ENCODE measurements around the gene POLR2B.

POLR2B gene

GRCh38 chr4:56940403-56940802 lies 38.3 kb upstream of the POLR2B start:
- Histone ChIP-seq H3K79me2 (ENCODE audit: insufficient read depth, low read depth) (no peaks in the 10 kb centered on the region), H3K4me3 (IDR thresholded peaks at IDR 0.05; ENCODE audit: insufficient read depth, low read depth, low read length) (no peak overlapping the region), H4K20me1 (ENCODE audit: insufficient read depth) (no peaks in the 10 kb centered on the region), H3K4me1 (ENCODE audit: low read depth, poor library complexity, severe bottlenecking) (no peaks in the 10 kb centered on the region), H3K36me3 (ENCODE audit: insufficient read depth) (no peaks in the 10 kb centered on the region), H2AFZ (ENCODE audit: low read depth) (no peak overlapping the region), H3K4me2 (no peak overlapping the region), H3K27me3 (ENCODE audit: insufficient read depth, low read depth) (no peaks in the 10 kb centered on the region), H3K9ac (no peak overlapping the region), H3K27ac (no peak overlapping the region)
- TF ChIP-seq, protein P1, sequence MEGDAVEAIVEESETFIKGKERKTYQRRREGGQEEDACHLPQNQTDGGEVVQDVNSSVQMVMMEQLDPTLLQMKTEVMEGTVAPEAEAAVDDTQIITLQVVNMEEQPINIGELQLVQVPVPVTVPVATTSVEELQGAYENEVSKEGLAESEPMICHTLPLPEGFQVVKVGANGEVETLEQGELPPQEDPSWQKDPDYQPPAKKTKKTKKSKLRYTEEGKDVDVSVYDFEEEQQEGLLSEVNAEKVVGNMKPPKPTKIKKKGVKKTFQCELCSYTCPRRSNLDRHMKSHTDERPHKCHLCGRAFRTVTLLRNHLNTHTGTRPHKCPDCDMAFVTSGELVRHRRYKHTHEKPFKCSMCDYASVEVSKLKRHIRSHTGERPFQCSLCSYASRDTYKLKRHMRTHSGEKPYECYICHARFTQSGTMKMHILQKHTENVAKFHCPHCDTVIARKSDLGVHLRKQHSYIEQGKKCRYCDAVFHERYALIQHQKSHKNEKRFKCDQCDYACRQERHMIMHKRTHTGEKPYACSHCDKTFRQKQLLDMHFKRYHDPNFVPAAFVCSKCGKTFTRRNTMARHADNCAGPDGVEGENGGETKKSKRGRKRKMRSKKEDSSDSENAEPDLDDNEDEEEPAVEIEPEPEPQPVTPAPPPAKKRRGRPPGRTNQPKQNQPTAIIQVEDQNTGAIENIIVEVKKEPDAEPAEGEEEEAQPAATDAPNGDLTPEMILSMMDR (conservative IDR thresholded peaks at IDR 0.05; ENCODE audit: low read depth, low read length), result no peak

- H3K27ac ChIP-seq, result no peak overlapping the region
- no peak overlapping the region for H3K4me3 ChIP-seq (IDR thresholded peaks at IDR 0.05; ENCODE audit: insufficient read depth, low read depth, low read length)
- H3K4me2 ChIP-seq, result no peak overlapping the region
- no peaks in the 10 kb centered on the region for H3K36me3 ChIP-seq (ENCODE audit: insufficient read depth)
- no peaks in the 10 kb centered on the region for H4K20me1 ChIP-seq (ENCODE audit: insufficient read depth)
- no peaks in the 10 kb centered on the region for H3K27me3 ChIP-seq (ENCODE audit: insufficient read depth, low read depth)
- H3K9ac ChIP-seq, result no peak overlapping the region
- H2AFZ ChIP-seq (ENCODE audit: low read depth), result no peak overlapping the region
- no peaks in the 10 kb centered on the region for H3K4me1 ChIP-seq (ENCODE audit: low read depth, poor library complexity, severe bottlenecking)
- TF ChIP-seq, protein P1 (conservative IDR thresholded peaks at IDR 0.05; ENCODE audit: low read depth, low read length), result no peak
- H3K79me2 ChIP-seq (ENCODE audit: insufficient read depth, low read depth), result no peaks in the 10 kb centered on the region
Measured at GRCh38 chr4:56940971-56941370, 37.7 kb upstream of the POLR2B start.

- TF ChIP-seq, protein P1 (conservative IDR thresholded peaks at IDR 0.05; ENCODE audit: low read depth, low read length), result no peak
- H3K36me3 ChIP-seq (ENCODE audit: insufficient read depth), result no peaks in the 10 kb centered on the region
Measured at GRCh38 chr4:56941403-56941802, 37.3 kb upstream of the POLR2B start.

DNA sequence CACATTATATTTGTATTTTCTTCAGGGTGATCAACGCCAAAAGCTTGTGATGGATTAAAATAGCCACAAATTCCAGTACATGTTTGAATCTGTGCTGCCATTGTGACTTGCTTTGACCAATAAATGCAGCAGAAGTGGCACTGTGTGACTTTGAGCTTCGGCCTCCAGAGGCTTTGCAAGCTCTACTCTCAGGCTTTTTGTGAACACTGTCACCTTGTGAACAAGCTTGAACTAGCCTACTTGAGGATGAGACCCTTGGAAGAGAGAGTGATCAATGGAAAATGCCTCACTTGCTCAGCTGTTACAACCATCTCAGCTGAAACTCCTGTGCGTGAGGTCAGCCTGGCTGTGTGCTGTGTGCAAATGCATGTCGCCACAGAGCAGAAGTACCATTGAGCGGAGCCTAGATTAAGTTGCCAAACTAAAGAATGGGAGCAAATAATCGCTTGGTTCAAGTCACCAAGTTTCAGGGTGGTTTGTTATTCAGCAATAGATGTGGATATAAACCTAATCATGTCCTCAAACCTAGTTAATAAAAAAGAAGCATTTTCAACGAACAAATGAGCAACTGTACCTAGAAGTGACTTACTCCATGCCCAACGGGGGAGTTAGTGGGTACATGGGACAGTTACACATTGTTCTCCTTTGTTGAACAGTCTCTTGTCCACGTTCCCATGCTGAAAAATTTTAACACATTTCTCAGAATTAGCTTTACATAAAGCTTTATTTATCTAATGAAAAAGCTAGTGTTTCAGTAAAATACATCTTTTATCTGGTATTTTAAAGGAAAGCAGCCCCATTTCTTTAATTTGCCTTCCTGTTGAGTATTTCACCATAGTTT lies 24.8 kb upstream of the POLR2B start:
- Histone ChIP-seq H3K4me3 (IDR thresholded peaks at IDR 0.05; ENCODE audit: insufficient read depth, low read depth, low read length) (no peak overlapping the region), H2AFZ (ENCODE audit: low read depth) (no peak overlapping the region), H3K79me2 (ENCODE audit: insufficient read depth, low read depth) (no peaks in the 10 kb centered on the region), H3K27ac (no peak overlapping the region), H3K9ac (no peak overlapping the region), H3K36me3 (ENCODE audit: insufficient read depth) (no peaks in the 10 kb centered on the region), H4K20me1 (ENCODE audit: insufficient read depth) (no peaks in the 10 kb centered on the region), H3K4me2 (no peak overlapping the region), H3K4me1 (ENCODE audit: low read depth, poor library complexity, severe bottlenecking) (no peaks in the 10 kb centered on the region), H3K27me3 (ENCODE audit: insufficient read depth, low read depth) (no peaks in the 10 kb centered on the region)
- TF ChIP-seq, protein P1 (conservative IDR thresholded peaks at IDR 0.05; ENCODE audit: low read depth, low read length), result no peak

More at GRCh38 chr4:56941403-56941802, 37.3 kb upstream of the POLR2B start:
- Histone ChIP-seq H3K27me3 (ENCODE audit: insufficient read depth, low read depth) (no peaks in the 10 kb centered on the region), H3K9ac (no peak overlapping the region), H3K4me1 (ENCODE audit: low read depth, poor library complexity, severe bottlenecking) (no peaks in the 10 kb centered on the region), H3K4me3 (IDR thresholded peaks at IDR 0.05; ENCODE audit: insufficient read depth, low read depth, low read length) (no peak overlapping the region), H3K4me2 (no peak overlapping the region), H3K79me2 (ENCODE audit: insufficient read depth, low read depth) (no peaks in the 10 kb centered on the region), H3K27ac (no peak overlapping the region), H2AFZ (ENCODE audit: low read depth) (no peak overlapping the region), H4K20me1 (ENCODE audit: insufficient read depth) (0 out of 2 replicates have a peak, but pooled peaks cover 3% of the 10 kb centered on the region)

All from KMS-11 (cell line).